ENCODE data around the gene EFCAB12.

- no peak for TF ChIP-seq CTCF (IDR thresholded peaks at IDR 0.05; ENCODE audit: insufficient read depth, low read length)
- no peak for TF ChIP-seq GABPA (IDR thresholded peaks at IDR 0.05; ENCODE audit: low read depth)
- TF ChIP-seq POLR2AphosphoS5 (IDR thresholded peaks at IDR 0.05; ENCODE audit: low read depth), result no peak
- no peak for TF ChIP-seq REST (IDR thresholded peaks at IDR 0.05; ENCODE audit: insufficient replicate concordance, low read depth)
- no peak for TF ChIP-seq SPI1 (IDR thresholded peaks at IDR 0.05; ENCODE audit: borderline replicate concordance, low read depth)
Measured at GRCh38 chr3:129432036-129432435, 3.6 kb upstream of the EFCAB12 start.
